Activated naive CD4-positive, alpha-beta T cell treated with anti-CD3 and anti-CD28 coated beads, Interleukin-2, amount 50 U/mL, for 24 hours (primary cell): Measurements from ENCODE around the gene SPP2.

Experiments
- H3K27ac Mint-ChIP-seq: one replicate; pipeline ENCODE4 v1.8.0; 2021; ENCODE audit warnings: mild to moderate bottlenecking, mixed read lengths
- H3K27me3 Mint-ChIP-seq: one replicate; pipeline ENCODE4 v1.8.0; 2021; ENCODE audit warnings: mixed read lengths
- H3K36me3 Mint-ChIP-seq: one replicate; pipeline ENCODE4 v1.8.0; 2021; ENCODE audit warnings: mixed read lengths
- H3K4me1 Mint-ChIP-seq: one replicate; pipeline ENCODE4 v1.8.0; 2021; ENCODE audit warnings: mixed read lengths
- H3K4me3 Mint-ChIP-seq: one replicate; pipeline ENCODE4 v1.8.0; 2021; ENCODE audit warnings: mild to moderate bottlenecking, mixed read lengths
- H3K9me3 Mint-ChIP-seq: one replicate; pipeline ENCODE4 v1.8.0; 2021; ENCODE audit warnings: mixed read lengths

SPP2 gene

GRCh38 chr2:234099266-234099665 is 48.8 kb downstream of the SPP2 start:
- no peak overlapping the region for H3K27ac Mint-ChIP-seq
- H3K9me3 Mint-ChIP-seq, result no peaks in the 10 kb centered on the region
- no peaks in the 10 kb centered on the region for H3K27me3 Mint-ChIP-seq
- no peak overlapping the region for H3K4me3 Mint-ChIP-seq
- H3K36me3 Mint-ChIP-seq, result no peaks in the 10 kb centered on the region
- H3K4me1 Mint-ChIP-seq, result peaks cover 40% of the 10 kb centered on the region

- Mint-ChIP-seq H3K36me3 (no peaks in the 10 kb centered on the region), H3K4me3 (peak overlapping the region; percentile 12), H3K4me1 (peaks cover 40% of the 10 kb centered on the region), H3K27ac (no peak overlapping the region), H3K9me3 (no peaks in the 10 kb centered on the region), H3K27me3 (no peaks in the 10 kb centered on the region)
Measured at GRCh38 chr2:234100686-234101085, 50.2 kb downstream of the SPP2 start.

- Mint-ChIP-seq H3K36me3 (no peaks in the 10 kb centered on the region), H3K27ac (no peak overlapping the region), H3K9me3 (no peaks in the 10 kb centered on the region), H3K27me3 (no peaks in the 10 kb centered on the region), H3K4me1 (peaks cover 40% of the 10 kb centered on the region), H3K4me3 (no peak overlapping the region)
Measured at GRCh38 chr2:234102112-234102511, 51.6 kb downstream of the SPP2 start.

GRCh38 chr2:234107861-234108260 is 57.4 kb downstream of the SPP2 start:
- H3K27me3 Mint-ChIP-seq, result no peaks in the 10 kb centered on the region
- no peaks in the 10 kb centered on the region for H3K9me3 Mint-ChIP-seq
- no peaks in the 10 kb centered on the region for H3K36me3 Mint-ChIP-seq
- H3K27ac Mint-ChIP-seq, result no peak overlapping the region
- no peak overlapping the region for H3K4me3 Mint-ChIP-seq
- peaks cover 2% of the 10 kb centered on the region for H3K4me1 Mint-ChIP-seq

- no peaks in the 10 kb centered on the region for H3K4me1 Mint-ChIP-seq
- H3K9me3 Mint-ChIP-seq, result no peaks in the 10 kb centered on the region
- no peak overlapping the region for H3K27ac Mint-ChIP-seq
- no peaks in the 10 kb centered on the region for H3K27me3 Mint-ChIP-seq
- H3K4me3 Mint-ChIP-seq, result no peak overlapping the region
- H3K36me3 Mint-ChIP-seq, result no peaks in the 10 kb centered on the region
Measured at GRCh38 chr2:234109321-234109720, 58.8 kb downstream of the SPP2 start.

GRCh38 chr2:234110219-234110618 is 59.7 kb downstream of the SPP2 start:
- H3K9me3 Mint-ChIP-seq, result no peaks in the 10 kb centered on the region
- H3K36me3 Mint-ChIP-seq, result no peaks in the 10 kb centered on the region
- H3K27ac Mint-ChIP-seq, result no peak overlapping the region
- H3K4me1 Mint-ChIP-seq, result no peaks in the 10 kb centered on the region
- no peak overlapping the region for H3K4me3 Mint-ChIP-seq
- peaks cover 2% of the 10 kb centered on the region for H3K27me3 Mint-ChIP-seq

GRCh38 chr2:234111523-234111922 is 61.0 kb downstream of the SPP2 start:
- peaks cover 2% of the 10 kb centered on the region for H3K27me3 Mint-ChIP-seq
- H3K27ac Mint-ChIP-seq, result no peak overlapping the region
- no peaks in the 10 kb centered on the region for H3K36me3 Mint-ChIP-seq
- H3K4me3 Mint-ChIP-seq, result no peak overlapping the region
- no peaks in the 10 kb centered on the region for H3K4me1 Mint-ChIP-seq
- no peaks in the 10 kb centered on the region for H3K9me3 Mint-ChIP-seq

GRCh38 chr2:234116010-234116409 is 65.5 kb downstream of the SPP2 start:
- no peak overlapping the region for H3K27ac Mint-ChIP-seq
- H3K9me3 Mint-ChIP-seq, result no peaks in the 10 kb centered on the region
- no peak overlapping the region for H3K4me3 Mint-ChIP-seq
- H3K36me3 Mint-ChIP-seq, result no peaks in the 10 kb centered on the region
- peaks cover 3% of the 10 kb centered on the region for H3K27me3 Mint-ChIP-seq
- no peaks in the 10 kb centered on the region for H3K4me1 Mint-ChIP-seq

- Mint-ChIP-seq H3K36me3 (no peaks in the 10 kb centered on the region), H3K4me1 (no peaks in the 10 kb centered on the region), H3K9me3 (no peaks in the 10 kb centered on the region), H3K4me3 (no peak overlapping the region), H3K27ac (no peak overlapping the region), H3K27me3 (no peaks in the 10 kb centered on the region)
Measured at GRCh38 chr2:234121999-234122398, 71.5 kb downstream of the SPP2 start.

GRCh38 chr2:234125451-234126145 is 75.1 kb downstream of the SPP2 start:
- no peak overlapping the region for H3K27ac Mint-ChIP-seq
- no peaks in the 10 kb centered on the region for H3K36me3 Mint-ChIP-seq
- H3K4me1 Mint-ChIP-seq, result peaks cover 5% of the 10 kb centered on the region
- H3K27me3 Mint-ChIP-seq, result no peaks in the 10 kb centered on the region
- no peak overlapping the region for H3K4me3 Mint-ChIP-seq
- H3K9me3 Mint-ChIP-seq, result no peaks in the 10 kb centered on the region

- no peak overlapping the region for H3K27ac Mint-ChIP-seq
Measured at GRCh38 chr2:234126146-234126470, 75.6 kb downstream of the SPP2 start.

More at GRCh38 chr2:234126146-234126470, 75.6 kb downstream of the SPP2 start:
- Mint-ChIP-seq H3K4me3 (no peak overlapping the region), H3K36me3 (no peaks in the 10 kb centered on the region), H3K4me1 (peaks cover 5% of the 10 kb centered on the region), H3K27me3 (no peaks in the 10 kb centered on the region), H3K9me3 (no peaks in the 10 kb centered on the region)
